GM19452 (cell line): ENCODE data around the gene MCTP1.
"Not testable (repeated sequence)": the region's sequence is repeated elsewhere in the genome, so short reads cannot be mapped to it uniquely, and the experiment has no call there.

Experiments
- ATAC-seq: cut with Tn5 transposase; IDR thresholded peaks from one replicate; pipeline ENCODE4 v1.9.1; 2021; ENCODE audit not compliant: unreplicated experiment

The MCTP1 gene

DNA sequence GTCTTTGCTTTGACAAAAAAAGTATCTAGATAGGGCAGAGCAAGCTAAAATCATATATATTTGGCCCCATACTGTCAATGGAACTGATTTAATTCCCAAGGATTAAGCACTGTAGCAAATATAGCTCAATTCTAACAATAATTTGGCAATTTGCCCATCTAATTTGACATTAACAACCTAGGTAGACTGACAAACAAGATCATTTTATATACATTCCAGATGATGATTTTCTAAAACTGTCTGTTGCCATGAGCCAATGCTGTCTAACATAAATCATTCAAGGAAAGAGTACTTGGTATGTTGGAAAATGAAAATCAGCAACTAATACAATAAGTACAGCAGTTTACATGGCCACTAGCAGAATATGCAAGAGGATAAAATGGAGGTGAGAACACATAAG lies 32.1 kb downstream of the MCTP1 start:
- no peak for ATAC-seq

- ATAC-seq = no peak
Observed at GRCh38 chr5:95251185-95251584, 33.7 kb downstream of the MCTP1 start.

DNA sequence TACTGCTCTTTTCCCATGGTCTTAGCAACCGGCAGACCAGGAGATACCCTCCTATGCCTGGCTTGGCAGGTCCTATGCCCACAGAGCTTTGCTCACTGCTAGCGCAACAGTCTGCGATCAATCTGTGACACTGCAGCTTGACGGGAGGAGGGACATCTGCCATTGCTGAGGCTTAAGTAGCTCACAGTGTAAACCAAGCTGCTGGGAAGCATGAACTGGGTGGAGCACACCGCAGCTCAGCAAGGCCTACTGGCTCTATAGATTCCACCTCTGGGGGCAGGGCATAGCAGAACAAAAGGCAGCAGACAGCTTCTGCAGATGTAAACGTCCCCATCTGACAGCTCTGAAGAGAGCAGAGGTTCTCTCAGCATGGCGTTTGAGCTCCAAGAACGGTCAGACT lies 40.4 kb downstream of the MCTP1 start:
- ATAC-seq = no peak

GRCh38 chr5:95241635-95242034 lies 43.3 kb downstream of the MCTP1 start:
- ATAC-seq = peak; percentile 98

GRCh38 chr5:95241161-95241560 lies 43.7 kb downstream of the MCTP1 start:
- ATAC-seq = peak; percentile 16

GRCh38 chr5:95238560-95239325 lies 46.2 kb downstream of the MCTP1 start:
- ATAC-seq = no peak

DNA sequence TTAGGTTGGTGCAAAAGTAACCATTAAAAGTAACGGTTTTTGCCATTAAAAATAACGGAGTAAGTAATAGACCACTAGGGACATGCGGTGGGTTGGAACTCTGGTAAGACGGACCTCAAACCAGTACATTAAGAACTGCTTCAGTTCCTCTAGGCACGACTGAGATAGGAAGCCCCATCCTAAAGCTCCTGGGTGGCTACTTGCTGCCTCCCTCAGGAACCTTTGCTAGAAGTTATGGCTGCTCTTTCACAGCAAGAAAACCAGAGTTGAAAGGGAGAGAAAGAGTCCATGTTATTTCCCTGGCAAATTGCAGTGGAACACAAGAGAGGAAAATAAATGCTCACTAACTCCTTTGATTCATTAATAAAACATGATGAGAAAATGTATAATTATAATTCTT lies 47.6 kb downstream of the MCTP1 start:
- no peak for ATAC-seq

DNA sequence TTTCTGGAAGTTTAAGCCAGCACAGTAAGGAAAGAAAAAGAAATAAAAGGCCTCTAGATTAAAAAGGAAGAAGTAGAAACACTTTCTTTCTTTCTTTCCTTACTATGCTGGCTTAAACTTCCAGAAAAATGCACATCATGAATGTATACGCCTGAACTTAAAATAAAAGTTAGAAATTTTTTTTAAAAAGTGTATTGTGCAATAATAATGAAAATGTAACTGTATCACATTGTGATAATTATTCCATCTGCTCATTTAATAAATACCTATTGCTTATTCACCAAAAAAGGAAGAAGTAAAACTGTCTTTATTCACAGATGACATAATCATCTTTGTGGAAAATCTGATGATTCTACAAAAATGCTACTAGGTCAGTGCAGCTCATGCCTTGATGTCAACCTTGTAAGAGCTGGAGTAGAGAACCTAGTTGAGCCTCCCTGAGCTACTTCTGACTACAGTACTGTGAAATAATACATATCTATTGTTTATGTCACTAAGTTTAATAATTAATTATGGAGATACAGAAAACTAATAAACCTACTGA lies 49.4 kb downstream of the MCTP1 start:
- no peak for ATAC-seq

- ATAC-seq = no peak
Observed at GRCh38 chr5:95229646-95230045, 55.2 kb downstream of the MCTP1 start.

DNA sequence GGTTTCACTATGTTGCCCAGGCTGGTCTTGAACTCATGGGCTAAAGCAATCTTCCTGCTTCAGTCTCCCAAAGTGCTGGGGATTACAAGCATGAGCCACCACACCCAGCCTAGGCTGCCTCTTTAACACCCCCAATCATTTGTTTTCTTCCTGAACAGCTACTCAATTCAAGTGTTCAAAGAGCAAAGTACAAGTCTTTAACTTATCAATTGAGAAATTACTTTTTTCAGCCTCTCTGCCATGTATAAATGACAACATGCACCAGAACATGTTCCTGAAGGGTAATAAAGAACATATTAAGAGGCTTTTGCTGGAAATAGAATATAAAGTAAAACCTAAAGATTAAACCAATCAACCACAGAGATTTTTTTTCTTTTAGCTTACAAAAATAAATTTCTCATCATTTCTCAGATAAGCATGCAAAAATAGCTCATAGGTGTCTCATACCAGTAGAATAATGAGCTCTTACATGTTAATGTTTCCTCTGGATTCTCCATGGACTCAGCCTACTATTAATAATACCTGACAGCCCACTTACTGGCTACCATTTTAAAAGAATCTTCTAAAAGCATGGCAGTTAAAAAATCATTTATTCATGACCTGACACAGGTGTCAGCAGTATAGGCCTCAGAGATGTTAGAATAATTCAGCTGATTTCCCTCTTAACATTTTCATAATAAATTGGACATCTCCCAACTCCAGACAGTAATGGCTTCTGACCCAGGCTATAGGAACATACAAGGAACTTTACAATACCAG lies 60.0 kb downstream of the MCTP1 start:
- no peak for ATAC-seq

DNA sequence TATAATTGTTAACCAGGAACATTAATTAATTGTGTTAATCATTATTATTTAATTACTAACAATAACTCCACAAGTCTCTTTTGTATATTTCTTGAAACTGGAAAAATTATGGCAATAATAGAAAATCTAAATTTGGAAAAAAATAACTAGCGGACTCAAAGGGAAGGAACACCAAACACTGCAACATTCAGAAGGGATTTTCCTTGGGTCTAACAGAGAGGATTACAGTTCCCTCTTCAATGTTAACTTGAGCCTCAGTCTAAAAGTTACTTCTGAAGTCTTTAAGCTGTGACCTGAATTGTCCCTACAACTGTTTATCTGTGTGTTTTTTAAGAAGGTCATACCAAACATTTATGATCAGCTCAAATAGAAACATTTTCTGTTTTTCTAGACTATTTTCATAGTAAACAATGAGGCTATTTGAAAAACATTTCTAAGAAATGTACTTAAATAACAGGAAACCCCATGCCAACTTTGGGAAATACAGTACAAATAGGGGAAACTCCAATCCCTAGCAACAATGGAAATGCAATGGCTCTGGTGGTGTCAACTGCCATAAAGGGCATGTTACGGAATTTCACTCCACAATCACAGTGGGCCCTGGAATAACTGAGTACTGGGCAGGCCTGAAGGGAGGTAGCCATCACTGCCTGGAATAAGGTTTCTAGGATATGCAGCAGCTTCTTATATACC lies 61.2 kb downstream of the MCTP1 start:
- no peak for ATAC-seq

DNA sequence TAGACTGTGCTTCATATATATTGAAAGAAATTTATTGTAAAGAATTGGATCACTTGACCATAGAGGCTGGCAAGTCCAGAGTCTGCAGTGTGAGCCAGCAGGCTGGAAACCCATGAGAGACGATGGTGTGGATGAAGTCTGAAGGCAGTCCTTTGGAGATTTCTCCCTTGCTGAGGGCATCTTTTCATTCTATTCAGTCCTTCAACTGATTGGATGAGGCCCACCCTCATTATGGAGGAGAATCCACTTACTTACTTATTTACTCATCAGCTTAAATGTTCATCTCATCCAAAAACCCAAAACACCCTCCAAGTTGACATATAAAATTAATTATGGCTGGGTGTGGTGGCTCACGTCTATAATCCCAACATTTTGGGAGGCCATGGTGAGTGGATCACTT lies 62.1 kb downstream of the MCTP1 start:
- ATAC-seq = no peak

DNA sequence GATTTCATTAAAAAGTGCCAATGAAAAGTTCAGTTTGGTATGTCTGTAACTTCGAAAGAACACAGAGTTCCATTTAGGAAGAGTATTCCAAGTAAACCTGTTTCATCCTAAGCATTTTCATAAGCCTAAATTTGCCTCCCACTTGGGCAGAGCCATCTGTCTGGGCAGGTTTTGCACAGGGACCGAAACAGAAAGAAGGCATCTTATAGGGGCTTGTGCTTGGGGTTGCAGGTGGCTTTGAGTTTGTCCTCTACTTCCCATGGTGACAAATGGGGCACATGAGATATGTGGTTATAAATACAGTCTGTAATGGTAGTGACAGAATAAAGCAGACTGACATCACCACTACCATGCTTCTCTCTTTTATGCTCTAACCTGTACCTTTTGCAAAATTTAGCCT lies 63.7 kb downstream of the MCTP1 start:
- no peak for ATAC-seq

DNA sequence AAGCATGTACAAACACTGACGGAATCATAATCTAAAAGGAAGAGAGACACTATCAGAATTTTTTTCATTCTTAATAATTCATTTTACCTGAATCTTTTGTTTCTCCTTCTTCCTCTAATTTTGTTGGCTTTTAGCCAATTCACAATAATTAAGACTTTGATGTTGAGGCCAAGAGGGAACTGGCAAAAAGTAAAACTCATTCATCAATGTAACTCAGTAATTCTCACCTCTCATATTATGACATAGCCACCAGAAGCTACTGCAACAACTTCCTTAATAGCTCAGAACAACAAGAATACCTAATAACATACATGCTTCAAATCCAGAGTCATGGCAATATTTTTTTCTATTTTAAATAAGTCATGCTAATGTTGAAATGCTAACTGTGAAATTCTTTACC lies 64.5 kb downstream of the MCTP1 start:
- ATAC-seq = no peak

- no peak for ATAC-seq
Observed at GRCh38 chr5:95219411-95219810, 65.5 kb downstream of the MCTP1 start.

DNA sequence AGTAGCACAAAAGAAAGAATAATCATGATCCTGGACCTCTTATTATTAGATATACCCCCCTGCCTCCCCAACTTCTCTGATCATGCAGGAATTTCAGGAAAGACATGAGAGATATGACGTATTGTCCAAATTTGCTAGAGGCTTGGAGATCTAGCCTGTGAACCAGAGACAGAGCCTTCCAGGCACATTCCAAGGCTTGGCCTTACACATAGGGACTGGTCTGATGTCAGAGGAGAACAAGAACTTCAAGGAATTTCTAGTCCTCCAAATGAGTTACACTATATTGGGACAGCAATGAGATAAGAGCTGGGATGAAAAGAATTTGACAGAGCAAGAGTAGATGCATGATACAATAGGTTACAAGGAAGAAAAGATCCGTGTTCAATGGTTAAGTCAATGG lies 67.0 kb downstream of the MCTP1 start:
- no peak for ATAC-seq

DNA sequence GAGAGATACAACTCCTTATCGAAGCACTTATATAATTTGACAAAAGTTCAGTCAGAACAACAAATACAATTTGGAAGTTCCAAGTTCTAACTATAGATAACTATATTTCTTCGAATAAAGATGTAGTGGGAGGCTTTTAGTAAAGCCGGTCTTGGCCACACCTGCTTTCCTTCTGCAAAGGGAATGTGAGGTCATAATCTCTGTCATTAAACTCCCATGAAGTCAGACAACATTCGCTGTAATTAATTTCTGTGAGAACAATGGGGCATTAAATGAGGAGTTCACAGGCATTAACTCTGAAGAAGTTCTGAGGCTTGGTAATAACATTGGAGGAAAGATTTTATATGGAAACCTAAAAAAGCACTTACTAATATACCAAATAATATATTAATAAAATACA lies 67.5 kb downstream of the MCTP1 start:
- ATAC-seq = no peak

- ATAC-seq = no peak
Observed at GRCh38 chr5:95216136-95216955, 68.5 kb downstream of the MCTP1 start.

DNA sequence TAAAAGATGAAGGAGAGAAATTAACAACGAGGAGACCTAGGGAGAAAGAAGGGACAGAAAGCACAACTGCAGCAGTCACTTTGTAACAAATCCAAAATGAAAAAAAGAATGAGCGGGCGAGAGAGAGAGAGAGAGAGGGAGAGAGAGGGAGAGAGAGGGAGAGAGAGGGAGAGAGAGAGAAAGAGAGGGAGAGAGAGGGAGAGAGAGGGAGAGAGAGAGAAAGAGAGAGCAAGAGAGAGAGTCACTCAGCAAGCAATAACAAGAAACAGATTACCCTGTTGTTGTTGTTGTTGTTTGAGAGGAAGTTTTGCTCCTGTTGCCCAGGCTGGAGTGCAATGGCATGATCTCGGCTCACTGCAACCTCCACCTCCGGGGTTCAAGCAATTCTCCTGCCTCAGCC lies 77.1 kb downstream of the MCTP1 start:
- not testable (repeated sequence) for ATAC-seq

GRCh38 chr5:95194856-95195255 lies 90.0 kb downstream of the MCTP1 start:
- ATAC-seq = no peak

DNA sequence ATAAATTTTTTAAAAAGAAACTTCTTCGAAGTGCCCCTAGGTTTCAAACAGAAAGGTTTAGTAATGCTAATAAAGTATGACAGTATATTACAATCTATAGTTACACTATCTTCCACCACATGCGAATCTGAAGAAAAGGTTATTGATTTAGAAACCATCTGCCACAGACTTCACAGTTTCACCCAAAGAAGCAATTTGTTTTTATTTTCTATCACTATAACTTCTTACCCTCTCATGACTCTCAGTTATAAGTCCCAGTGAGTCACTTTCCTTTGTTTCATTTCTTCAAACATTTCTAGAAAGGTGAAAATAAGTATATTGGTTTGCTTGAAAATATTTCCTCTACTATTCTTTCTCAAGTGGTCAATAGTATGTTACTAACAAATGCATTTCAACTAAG lies 93.6 kb downstream of the MCTP1 start:
- ATAC-seq = peak; percentile 95
